K562 (cell line): ENCODE measurements around the gene NAE1. TPM values are rescaled to one million over a fixed set of nuclear protein-coding genes. Genes with fewer than 3 reads are reported as not detected.

Experiments
- BACH1 ChIP-seq: fragments of 200-800 bp; sonication (Bioruptor generic); IDR thresholded peaks from 2 replicates; pipeline ENCODE4 v1.6.1; 2016; ENCODE audit warnings: missing genetic modification characterization, missing compliant biosample characterization
- FOSL1 ChIP-seq: fragments of 200-800 bp; sonication (Bioruptor generic); conservative IDR thresholded peaks from 2 replicates; pipeline ENCODE4 v1.6.1; 2016; ENCODE audit warnings: missing genetic modification characterization, missing compliant biosample characterization
- ID3 ChIP-seq, 2 experiments: fragments of 250-450 bp in 1 of 2; fragments of 450-650 bp in 1 of 2; sonication (Bioruptor Pico) in 1 of 2; IDR thresholded peaks; 2 replicates each; pipeline versions ENCODE4 v1.6.1 to v1.8.0; 2016 to 2021; ENCODE audit warnings: mild to moderate bottlenecking in 2 of 2, moderate library complexity in 2 of 2, missing compliant biosample characterization in 1 of 2, missing genetic modification characterization in 1 of 2
- IRF2 ChIP-seq: sonication (generic); formaldehyde crosslinking; IDR thresholded peaks from 2 replicates; pipeline ENCODE4 v1.8.1; 2022; ENCODE audit warnings: mild to moderate bottlenecking, missing genetic modification reagents
- JUND ChIP-seq, 2 experiments: IDR thresholded peaks; 2 replicates in 1 of 2; 3 replicates in 1 of 2; pipeline ENCODE4 v1.6.1; 2011; ENCODE audit warnings: borderline replicate concordance in 2 of 2, low read depth in 2 of 2, low read length in 2 of 2, improper control_type of control experiment in 1 of 2, missing biosample characterization in 1 of 2, missing genetic modification characterization in 1 of 2, missing genetic modification reagents in 1 of 2
- POU5F1 ChIP-seq: fragments of 150-350 bp; IDR thresholded peaks from 2 replicates; pipeline ENCODE4 v1.6.1; 2014; ENCODE audit warnings: borderline replicate concordance, low read length, low read depth, mild to moderate bottlenecking; ENCODE audit not compliant: partially characterized antibody
- PTRF ChIP-seq: fragments of 450-650 bp; IDR thresholded peaks from 2 replicates; pipeline ENCODE4 v1.6.1; 2016; ENCODE audit warnings: mild to moderate bottlenecking, missing genetic modification characterization, missing compliant biosample characterization
- ZNF134 ChIP-seq: fragments of 250-450 bp; sonication (Bioruptor Pico); conservative IDR thresholded peaks from 2 replicates; pipeline ENCODE4 v1.4.0; 2020
- polyA plus RNA-seq, 8 experiments: library from polyadenylated mRNA; depleted of rRNA in 4 of 8; stranded (reverse) in 5 of 8; unstranded in 3 of 8; fragments of >200 nt; fragmentation: Nextera tagmentation in 2 of 8; fragmentation: Illumina TruSeq in 1 of 8; extraction: Ambion mirVana in 2 of 8; extraction: Trizol in 1 of 8; gene quantifications; 2 replicates each; pipeline versions ENCODE4 v1.2.1 to v1.2.3, GENCODE V29; 2011 to 2014; ENCODE audit warnings: inconsistent platforms in 1 of 8, missing spikeins in 1 of 8
- total RNA-seq, 7 experiments: library from RNA; depleted of rRNA in 6 of 7; stranded (reverse); fragments of >200 nt in 6 of 7; fragmentation: Illumina TruSeq in 2 of 7; extraction: Trizol in 2 of 7; gene quantifications; 2 replicates each; pipeline versions ENCODE4 v1.2.1 to v1.2.3, GENCODE V29; 2011 to 2021; ENCODE audit warnings: low replicate concordance in 1 of 7
- TF ChIP-seq, protein P1 (sequence below): fragments of 450-650 bp; conservative IDR thresholded peaks from 2 replicates; pipeline ENCODE4 v1.6.1; 2016; ENCODE audit warnings: missing genetic modification characterization, low read depth, mild to moderate bottlenecking, control low read depth, missing compliant biosample characterization

Gene NAE1
- total and polyA plus RNA-seq, 9 of the 15 experiments (the other 6 are each of a cell fraction or from before 2014, with no cell fraction given) = 165 to 294 (median 230) TPM

GRCh38 chr16:66858740-66859396, 28.1 kb upstream of the NAE1 start (continued):
- TF ChIP-seq JUND (IDR thresholded peaks at IDR 0.05; ENCODE audit: borderline replicate concordance, low read depth, low read length) (0 out of 2 replicates have a peak, but pooled peaks have one; percentile 12), JUND (tag; IDR thresholded peaks at IDR 0.05; ENCODE audit: borderline replicate concordance, low read depth, low read length) (0 out of 3 replicates have a peak, but pooled peaks have one; percentile 17), ID3 (CRISPR knock-in tag; IDR thresholded peaks at IDR 0.05) (no peak), ID3 (tag; IDR thresholded peaks at IDR 0.05) (no peak), FOSL1 (tag) (peak; percentile 45; the same call in 1 of the 2 replicates), IRF2 (CRISPR knock-in tag) (no peak), PTRF (tag) (no peak), BACH1 (no peak), ZNF134 (CRISPR knock-in tag) (no peak), POU5F1 (no peak)
- TF ChIP-seq, protein P1, sequence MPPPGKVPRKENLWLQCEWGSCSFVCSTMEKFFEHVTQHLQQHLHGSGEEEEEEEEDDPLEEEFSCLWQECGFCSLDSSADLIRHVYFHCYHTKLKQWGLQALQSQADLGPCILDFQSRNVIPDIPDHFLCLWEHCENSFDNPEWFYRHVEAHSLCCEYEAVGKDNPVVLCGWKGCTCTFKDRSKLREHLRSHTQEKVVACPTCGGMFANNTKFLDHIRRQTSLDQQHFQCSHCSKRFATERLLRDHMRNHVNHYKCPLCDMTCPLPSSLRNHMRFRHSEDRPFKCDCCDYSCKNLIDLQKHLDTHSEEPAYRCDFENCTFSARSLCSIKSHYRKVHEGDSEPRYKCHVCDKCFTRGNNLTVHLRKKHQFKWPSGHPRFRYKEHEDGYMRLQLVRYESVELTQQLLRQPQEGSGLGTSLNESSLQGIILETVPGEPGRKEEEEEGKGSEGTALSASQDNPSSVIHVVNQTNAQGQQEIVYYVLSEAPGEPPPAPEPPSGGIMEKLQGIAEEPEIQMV = no peak
